RWPE2 (cell line): ENCODE measurements around the gene NEURL3.
"Not testable (repeated sequence)": the region's sequence is repeated elsewhere in the genome, so short reads cannot be mapped to it uniquely, and the experiment has no call there.

Source experiments
- ATAC-seq: fragments of 200-7000 bp; cut with Tn5 transposase; 3 replicates; pipeline ENCODE4 v1.9.1; 2021; ENCODE audit warnings: low read depth
- DNase-seq: peaks from one replicate; pipeline ENCODE4 v3.0.0-alpha.2; 2020; ENCODE audit warnings: low spot score
- H3K27ac ChIP-seq: fragments of 450-650 bp; 2 replicates; pipeline ENCODE4 v1.5.1; 2017; ENCODE audit warnings: mild to moderate bottlenecking; ENCODE audit not compliant: poor library complexity, severe bottlenecking
- H3K27me3 ChIP-seq: fragments of 250-450 bp; sonication (Bioruptor Pico); 2 replicates; pipeline ENCODE4 v1.5.1; 2021; ENCODE audit warnings: mild to moderate bottlenecking, moderate library complexity; ENCODE audit not compliant: insufficient read depth, poor library complexity, severe bottlenecking
- H3K36me3 ChIP-seq: fragments of 250-450 bp; sonication (Bioruptor Pico); 2 replicates; pipeline ENCODE4 v1.5.1; 2020; ENCODE audit warnings: low read depth, mild to moderate bottlenecking, moderate library complexity
- H3K4me1 ChIP-seq: fragments of 250-450 bp; sonication (Bioruptor Pico); 2 replicates; pipeline ENCODE4 v1.5.1; 2021; ENCODE audit warnings: mild to moderate bottlenecking, moderate library complexity; ENCODE audit not compliant: insufficient read depth, poor library complexity, severe bottlenecking
- H3K4me3 ChIP-seq: fragments of 250-450 bp; sonication (Bioruptor Pico); 2 replicates; pipeline ENCODE4 v1.5.1; 2021; ENCODE audit warnings: mild to moderate bottlenecking, moderate library complexity; ENCODE audit not compliant: severe bottlenecking
- H3K9me3 ChIP-seq: fragments of 250-450 bp; sonication (Bioruptor Pico); 2 replicates; pipeline ENCODE4 v1.5.1; 2021; ENCODE audit warnings: mild to moderate bottlenecking, moderate library complexity; ENCODE audit not compliant: severe bottlenecking
- TF ChIP-seq, protein P1 (sequence below): fragments of 450-650 bp; IDR thresholded peaks from one replicate; pipeline ENCODE4 v1.5.1; 2017; ENCODE audit warnings: mild to moderate bottlenecking, moderate library complexity; ENCODE audit not compliant: poor library complexity, severe bottlenecking

NEURL3 gene

DNA sequence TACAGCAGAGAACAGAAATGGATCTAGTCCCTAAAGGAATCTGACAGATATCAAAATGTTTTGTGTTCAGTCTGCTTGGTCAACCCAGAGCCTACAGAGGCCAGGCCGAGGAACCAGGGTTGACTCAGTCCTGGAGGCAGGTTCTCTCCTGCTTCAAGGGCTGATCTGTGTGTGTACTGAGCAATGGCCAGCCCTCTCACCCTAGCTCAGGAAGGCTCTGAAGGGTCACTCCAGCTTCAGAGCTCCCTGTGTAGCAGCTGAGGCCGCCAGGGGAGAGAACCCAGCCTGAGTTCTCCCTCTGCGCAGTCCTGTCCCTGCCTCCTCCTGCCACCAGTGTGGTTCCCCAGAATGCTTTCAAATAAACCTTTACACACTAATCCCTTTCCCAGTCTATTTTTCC lies 41.1 kb downstream of the NEURL3 start:
- H3K9me3 ChIP-seq: no peaks in the 10 kb centered on the region
- H3K4me1 ChIP-seq: no peaks in the 10 kb centered on the region
- TF ChIP-seq, protein P1, sequence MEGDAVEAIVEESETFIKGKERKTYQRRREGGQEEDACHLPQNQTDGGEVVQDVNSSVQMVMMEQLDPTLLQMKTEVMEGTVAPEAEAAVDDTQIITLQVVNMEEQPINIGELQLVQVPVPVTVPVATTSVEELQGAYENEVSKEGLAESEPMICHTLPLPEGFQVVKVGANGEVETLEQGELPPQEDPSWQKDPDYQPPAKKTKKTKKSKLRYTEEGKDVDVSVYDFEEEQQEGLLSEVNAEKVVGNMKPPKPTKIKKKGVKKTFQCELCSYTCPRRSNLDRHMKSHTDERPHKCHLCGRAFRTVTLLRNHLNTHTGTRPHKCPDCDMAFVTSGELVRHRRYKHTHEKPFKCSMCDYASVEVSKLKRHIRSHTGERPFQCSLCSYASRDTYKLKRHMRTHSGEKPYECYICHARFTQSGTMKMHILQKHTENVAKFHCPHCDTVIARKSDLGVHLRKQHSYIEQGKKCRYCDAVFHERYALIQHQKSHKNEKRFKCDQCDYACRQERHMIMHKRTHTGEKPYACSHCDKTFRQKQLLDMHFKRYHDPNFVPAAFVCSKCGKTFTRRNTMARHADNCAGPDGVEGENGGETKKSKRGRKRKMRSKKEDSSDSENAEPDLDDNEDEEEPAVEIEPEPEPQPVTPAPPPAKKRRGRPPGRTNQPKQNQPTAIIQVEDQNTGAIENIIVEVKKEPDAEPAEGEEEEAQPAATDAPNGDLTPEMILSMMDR: no peak
- H3K36me3 ChIP-seq: no peaks in the 10 kb centered on the region
- DNase-seq: no peak
- ATAC-seq: no peak
- H3K4me3 ChIP-seq: no peak overlapping the region
- no peak overlapping the region for H3K27ac ChIP-seq
- no peaks in the 10 kb centered on the region for H3K27me3 ChIP-seq

DNA sequence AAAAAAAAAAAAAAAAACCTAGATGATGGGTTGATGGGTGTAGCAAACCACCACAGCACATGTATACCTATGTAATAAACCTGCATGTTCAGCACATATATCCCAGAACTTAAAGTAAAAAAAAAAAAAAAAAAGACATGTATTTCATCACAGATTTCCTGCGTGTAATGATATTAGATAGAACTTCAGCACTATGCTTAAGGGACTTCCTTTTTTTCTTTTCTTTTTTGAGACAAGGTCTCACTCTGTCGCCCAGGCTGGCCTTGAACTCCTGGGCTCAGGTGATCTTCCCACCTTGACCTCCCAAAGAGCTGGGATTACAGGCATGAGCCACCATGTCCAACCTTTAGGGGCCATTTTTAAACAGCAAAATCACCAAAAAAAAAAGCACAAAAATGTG lies 42.0 kb downstream of the NEURL3 start:
- H3K27me3 ChIP-seq: no peaks in the 10 kb centered on the region
- no peak for DNase-seq
- H3K9me3 ChIP-seq: no peaks in the 10 kb centered on the region
- H3K4me3 ChIP-seq: no peak overlapping the region
- H3K4me1 ChIP-seq: no peaks in the 10 kb centered on the region
- no peak overlapping the region for H3K27ac ChIP-seq
- ATAC-seq: no peak
- TF ChIP-seq, protein P1: no peak
- H3K36me3 ChIP-seq: no peaks in the 10 kb centered on the region

DNA sequence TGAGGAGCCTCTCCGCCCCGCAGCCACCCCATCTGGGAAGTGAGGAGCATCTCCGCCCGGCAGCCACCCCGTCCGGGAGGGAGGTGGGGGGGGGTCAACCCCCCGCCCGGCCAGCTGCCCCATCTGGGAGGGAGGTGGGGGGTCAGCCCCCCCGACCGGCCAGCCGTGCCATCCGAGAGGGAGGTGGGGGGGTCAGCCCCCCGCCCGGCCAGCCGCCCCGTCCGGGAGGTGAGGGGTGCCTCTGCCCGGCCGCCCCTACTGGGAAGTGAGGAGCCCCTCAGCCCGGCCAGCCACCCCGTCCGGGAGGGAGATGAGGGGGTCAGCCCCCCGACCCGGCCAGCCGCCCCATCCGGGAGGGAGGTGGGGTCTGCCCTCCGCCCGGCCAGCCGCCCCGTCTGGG lies 43.5 kb downstream of the NEURL3 start:
- ATAC-seq: not testable (repeated sequence)

DNA sequence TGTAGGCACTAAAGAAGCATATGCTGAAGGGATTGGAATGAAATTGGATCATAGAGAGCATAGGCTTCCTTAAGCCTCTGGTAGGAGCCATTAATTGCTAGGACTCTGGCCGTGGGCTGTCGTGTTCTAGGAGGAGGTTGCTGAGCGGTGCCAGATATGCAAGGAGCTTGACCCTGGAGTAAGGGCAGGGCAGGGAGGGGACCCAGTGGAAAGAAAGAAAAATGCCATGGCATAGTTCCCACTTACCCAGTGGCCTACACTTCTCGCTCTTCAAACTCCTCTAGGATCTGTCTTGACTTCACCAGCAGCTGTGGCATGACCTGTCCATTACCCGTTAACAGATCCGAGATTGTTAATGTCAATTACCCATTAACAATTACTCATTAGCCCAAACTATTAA lies 53.1 kb downstream of the NEURL3 start:
- ATAC-seq (no peak), DNase-seq (no peak)
- Histone ChIP-seq H3K4me3 (no peak overlapping the region), H3K36me3 (no peaks in the 10 kb centered on the region), H3K27me3 (no peaks in the 10 kb centered on the region), H3K4me1 (no peaks in the 10 kb centered on the region), H3K27ac (no peak overlapping the region), H3K9me3 (no peaks in the 10 kb centered on the region)
- TF ChIP-seq, protein P1: no peak

More for the DNA sequence above, 43.5 kb downstream of the NEURL3 start:
- H3K4me1 ChIP-seq, H3K36me3 ChIP-seq, H3K27me3 ChIP-seq, H3K4me3 ChIP-seq, H3K9me3 ChIP-seq, DNase-seq, H3K27ac ChIP-seq: not testable (repeated sequence)

DNA sequence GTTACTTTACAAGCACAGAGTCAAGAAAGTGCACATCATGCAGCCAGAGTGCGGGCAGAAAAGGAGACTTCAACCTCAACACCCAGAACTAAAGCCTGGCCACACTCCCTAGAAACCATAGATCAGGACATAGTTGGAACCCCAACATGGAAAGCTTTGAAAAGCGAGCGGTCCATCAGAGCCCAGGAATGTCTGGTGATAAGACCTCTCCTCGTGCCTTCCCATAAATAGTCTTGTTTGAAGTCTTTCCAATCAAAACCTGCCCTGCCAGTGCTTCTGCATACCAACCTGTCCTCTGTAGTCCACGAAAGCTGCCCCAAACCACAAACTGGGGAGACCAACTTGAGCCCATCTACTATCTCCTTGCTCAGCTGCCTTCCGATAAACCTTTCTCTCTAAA lies 55.5 kb downstream of the NEURL3 start:
- TF ChIP-seq, protein P1: no peak
- Histone ChIP-seq H3K4me1 (no peaks in the 10 kb centered on the region), H3K4me3 (no peak overlapping the region), H3K27me3 (no peaks in the 10 kb centered on the region), H3K27ac (no peak overlapping the region), H3K36me3 (no peaks in the 10 kb centered on the region), H3K9me3 (no peaks in the 10 kb centered on the region)
- DNase-seq (no peak), ATAC-seq (no peak)
